Measurements from ENCODE around the gene POLR3E. TPM values are rescaled to one million over a fixed set of nuclear protein-coding genes. Genes with fewer than 3 reads are reported as not detected.

POLR3E gene
- total RNA-seq, 1 experiment from 2014 or later: 70.8 TPM

DNA sequence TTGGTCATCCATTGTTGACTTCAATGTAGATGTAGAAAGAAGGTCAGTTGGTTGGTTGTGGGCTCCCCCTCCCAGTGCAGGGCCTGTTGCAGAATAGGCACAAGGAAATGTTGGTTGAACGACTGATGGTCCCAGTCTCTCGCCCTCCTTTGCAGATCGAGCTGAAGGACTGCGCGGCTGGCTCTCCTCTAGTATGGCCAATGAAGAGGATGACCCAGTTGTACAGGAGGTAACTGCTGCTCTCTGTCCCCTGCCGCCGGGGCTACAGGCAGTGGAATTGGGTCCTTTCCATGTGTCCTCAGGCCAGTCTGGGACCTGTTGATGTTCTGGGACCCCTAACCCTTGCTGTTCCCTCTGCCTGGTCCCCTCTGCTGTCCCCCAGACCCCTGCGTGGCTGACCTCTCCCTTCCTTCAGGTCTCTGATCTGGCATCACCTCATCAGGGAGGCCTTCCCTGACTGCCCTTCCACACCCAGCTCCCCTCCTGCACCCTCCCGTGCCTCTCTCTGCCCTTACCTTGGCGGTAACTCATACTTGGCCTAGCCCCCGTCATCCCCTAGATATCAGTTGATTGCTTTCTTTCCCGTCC is 5.7 kb downstream of the POLR3E start:
- ChIA-PET CTCF (no interaction called here), POLR2A (no interaction called here)
- no TSS peak for BruUV-seq (replicated peaks)
- no peak for TF ChIP-seq CTCF (IDR thresholded peaks at IDR 0.05; ENCODE audit: insufficient read depth in 1 of 2, low read depth in 1 of 2, low read length in 1 of 2, severe bottlenecking in 1 of 2, unreplicated experiment in 1 of 2)
- peaks cover 51% of the 10 kb centered on the region for H3K36me3 Mint-ChIP-seq (ENCODE audit: insufficient read depth, unreplicated experiment)
- H3K27me3 Mint-ChIP-seq (ENCODE audit: insufficient read depth, unreplicated experiment): no peaks in the 10 kb centered on the region
- Histone ChIP-seq H3K9me3 (no peaks in the 10 kb centered on the region), H3K4me1 (peaks cover 5% of the 10 kb centered on the region), H3K27me3 (replicated peaks; ENCODE audit: control insufficient read depth, insufficient read depth, low read length) (no peaks in the 10 kb centered on the region), H3K4me3 (ENCODE audit: low read depth, low read length) (no peak overlapping the region), H3K36me3 (ENCODE audit: control insufficient read depth, insufficient read depth, low read length) (no peaks in the 10 kb centered on the region; the same call in 1 of the 2 replicates)
- H3K9me3 Mint-ChIP-seq (ENCODE audit: unreplicated experiment): no peaks in the 10 kb centered on the region
- H3K4me1 Mint-ChIP-seq (ENCODE audit: low read depth, unreplicated experiment): peaks cover 13% of the 10 kb centered on the region
- intact Hi-C loops (cut with micrococcal nuclease; ENCODE audit: unreplicated experiment): no loop called here
- no peak for DNase-seq
- no peak overlapping the region for H3K27ac Mint-ChIP-seq (ENCODE audit: unreplicated experiment)
- H3K4me3 Mint-ChIP-seq (ENCODE audit: unreplicated experiment): no peak overlapping the region

- ChIA-PET POLR2A (no interaction called here), CTCF (no interaction called here)
- intact Hi-C loops (cut with micrococcal nuclease; ENCODE audit: unreplicated experiment): no loop called here
These were observed 7.2 kb downstream of the POLR3E start for GRCh38 chr16:22304411-22304810.

GRCh38 chr16:22306788-22307187 is 9.6 kb downstream of the POLR3E start:
- Histone ChIP-seq H3K36me3 (ENCODE audit: control insufficient read depth, insufficient read depth, low read length) (no peaks in the 10 kb centered on the region; the same call in 1 of the 2 replicates), H3K4me1 (no peaks in the 10 kb centered on the region), H3K4me3 (ENCODE audit: low read depth, low read length) (no peak overlapping the region), H3K27me3 (replicated peaks; ENCODE audit: control insufficient read depth, insufficient read depth, low read length) (no peaks in the 10 kb centered on the region), H3K9me3 (no peaks in the 10 kb centered on the region)
- no peaks in the 10 kb centered on the region for H3K27me3 Mint-ChIP-seq (ENCODE audit: insufficient read depth, unreplicated experiment)
- ChIA-PET POLR2A (no interaction called here), CTCF (no interaction called here)
- no peaks in the 10 kb centered on the region for H3K9me3 Mint-ChIP-seq (ENCODE audit: unreplicated experiment)
- H3K27ac Mint-ChIP-seq (ENCODE audit: unreplicated experiment): no peak overlapping the region
- H3K4me3 Mint-ChIP-seq (ENCODE audit: unreplicated experiment): no peak overlapping the region
- H3K36me3 Mint-ChIP-seq (ENCODE audit: insufficient read depth, unreplicated experiment): peaks cover 42% of the 10 kb centered on the region
- no peak for DNase-seq
- intact Hi-C loops (cut with micrococcal nuclease; ENCODE audit: unreplicated experiment): no loop called here
- H3K4me1 Mint-ChIP-seq (ENCODE audit: low read depth, unreplicated experiment): no peaks in the 10 kb centered on the region
- TF ChIP-seq CTCF (IDR thresholded peaks at IDR 0.05; ENCODE audit: insufficient read depth in 1 of 2, low read depth in 1 of 2, low read length in 1 of 2, severe bottlenecking in 1 of 2, unreplicated experiment in 1 of 2): no peak
- no TSS peak for BruUV-seq (replicated peaks)

More at GRCh38 chr16:22304411-22304810, 7.2 kb downstream of the POLR3E start:
- Histone ChIP-seq H3K27me3 (replicated peaks; ENCODE audit: control insufficient read depth, insufficient read depth, low read length) (no peaks in the 10 kb centered on the region), H3K36me3 (ENCODE audit: control insufficient read depth, insufficient read depth, low read length) (no peaks in the 10 kb centered on the region; the same call in 1 of the 2 replicates), H3K4me3 (ENCODE audit: low read depth, low read length) (no peak overlapping the region), H3K9me3 (no peaks in the 10 kb centered on the region), H3K4me1 (no peaks in the 10 kb centered on the region)
- H3K4me1 Mint-ChIP-seq (ENCODE audit: low read depth, unreplicated experiment): peaks cover 5% of the 10 kb centered on the region
- no peak overlapping the region for H3K27ac Mint-ChIP-seq (ENCODE audit: unreplicated experiment)
- H3K27me3 Mint-ChIP-seq (ENCODE audit: insufficient read depth, unreplicated experiment): no peaks in the 10 kb centered on the region
- H3K4me3 Mint-ChIP-seq (ENCODE audit: unreplicated experiment): no peak overlapping the region
- no peak for TF ChIP-seq CTCF (IDR thresholded peaks at IDR 0.05; ENCODE audit: insufficient read depth in 1 of 2, low read depth in 1 of 2, low read length in 1 of 2, severe bottlenecking in 1 of 2, unreplicated experiment in 1 of 2)
- H3K36me3 Mint-ChIP-seq (ENCODE audit: insufficient read depth, unreplicated experiment): peaks cover 48% of the 10 kb centered on the region
- BruUV-seq (replicated peaks): no TSS peak
- no peaks in the 10 kb centered on the region for H3K9me3 Mint-ChIP-seq (ENCODE audit: unreplicated experiment)
- DNase-seq: no peak
